Measurements from ENCODE around the gene SLC45A2.

The SLC45A2 gene

GRCh38 chr5:34005681-34006080 is 21.2 kb upstream of the SLC45A2 start:
- no peak for DNase-seq

- no peak for DNase-seq
Observed at GRCh38 chr5:34005211-34005610, 20.7 kb upstream of the SLC45A2 start.

GRCh38 chr5:34003941-34004340 is 19.4 kb upstream of the SLC45A2 start:
- no peak for DNase-seq

GRCh38 chr5:34002629-34003328 is 18.3 kb upstream of the SLC45A2 start:
- DNase-seq: no peak

GRCh38 chr5:34001241-34001841 is 16.8 kb upstream of the SLC45A2 start:
- no peak for DNase-seq

GRCh38 chr5:33999978-34000377 is 15.5 kb upstream of the SLC45A2 start:
- DNase-seq: no peak

- DNase-seq: no peak
Observed at GRCh38 chr5:33997331-33997983, 13.0 kb upstream of the SLC45A2 start.

GRCh38 chr5:33995865-33996264 is 11.4 kb upstream of the SLC45A2 start:
- no peak for DNase-seq

GRCh38 chr5:33994845-33995244 is 10.4 kb upstream of the SLC45A2 start:
- no peak for DNase-seq

- no peak for DNase-seq
Observed at GRCh38 chr5:33992864-33993263, 8.4 kb upstream of the SLC45A2 start.

GRCh38 chr5:33985447-33985846 is 954 bp upstream of the SLC45A2 start:
- no peak for DNase-seq

GRCh38 chr5:33984178-33984577 is 315 bp downstream of the SLC45A2 start:
- no peak for DNase-seq

GRCh38 chr5:33981408-33982162 is 2.9 kb downstream of the SLC45A2 start:
- DNase-seq: no peak

GRCh38 chr5:33980030-33980429 is 4.5 kb downstream of the SLC45A2 start:
- DNase-seq: no peak

GRCh38 chr5:33978306-33978705 is 6.2 kb downstream of the SLC45A2 start:
- no peak for DNase-seq

- DNase-seq: no peak
Observed at GRCh38 chr5:33976307-33976706, 8.2 kb downstream of the SLC45A2 start.

GRCh38 chr5:33975852-33976251 is 8.6 kb downstream of the SLC45A2 start:
- no peak for DNase-seq

GRCh38 chr5:33973271-33973670 is 11.2 kb downstream of the SLC45A2 start:
- DNase-seq: no peak

- DNase-seq: no peak
Observed at GRCh38 chr5:33969572-33970452, 14.7 kb downstream of the SLC45A2 start.

- no peak for DNase-seq
Observed at GRCh38 chr5:33968211-33969005, 16.1 kb downstream of the SLC45A2 start.

GRCh38 chr5:33966805-33967204 is 17.7 kb downstream of the SLC45A2 start:
- no peak for DNase-seq
